SHP77 (cell line): ENCODE results near the gene ATP6V1B1.

Source experiments
- DNase-seq, 2 experiments: peaks; one replicate each; lab custom pipeline; 2025; lab: John Stamatoyannopoulos, UW

Gene ATP6V1B1

GRCh38 chr2:70901227-70902066 lies 34.3 kb upstream of the ATP6V1B1 start:
- peak in 1 of 2 experiments; percentile 16 for DNase-seq

GRCh38 chr2:70902067-70902442 lies 33.6 kb upstream of the ATP6V1B1 start:
- no peak for DNase-seq

- no peak for DNase-seq
Measured at GRCh38 chr2:70902579-70902978, 33.1 kb upstream of the ATP6V1B1 start.

- DNase-seq: no peak
Measured at GRCh38 chr2:70903171-70903570, 32.5 kb upstream of the ATP6V1B1 start.

- DNase-seq: no peak
Measured at GRCh38 chr2:70903641-70904340, 31.9 kb upstream of the ATP6V1B1 start.

GRCh38 chr2:70904371-70905216 lies 31.1 kb upstream of the ATP6V1B1 start:
- DNase-seq: no peak

GRCh38 chr2:70905443-70906421 lies 30.0 kb upstream of the ATP6V1B1 start:
- DNase-seq: no peak

GRCh38 chr2:70906439-70907005 lies 29.2 kb upstream of the ATP6V1B1 start:
- no peak for DNase-seq

GRCh38 chr2:70907130-70908057 lies 28.3 kb upstream of the ATP6V1B1 start:
- no peak for DNase-seq

- no peak for DNase-seq
Measured at GRCh38 chr2:70916291-70916690, 19.4 kb upstream of the ATP6V1B1 start.

- DNase-seq: no peak
Measured at GRCh38 chr2:70918016-70918415, 17.7 kb upstream of the ATP6V1B1 start.

GRCh38 chr2:70919672-70920366 lies 15.9 kb upstream of the ATP6V1B1 start:
- peak; percentile 49 to 52 for DNase-seq

- no peak for DNase-seq
Measured at GRCh38 chr2:70920367-70920715, 15.4 kb upstream of the ATP6V1B1 start.

- no peak for DNase-seq
Measured at GRCh38 chr2:70921031-70921430, 14.7 kb upstream of the ATP6V1B1 start.

GRCh38 chr2:70921839-70922234 lies 13.9 kb upstream of the ATP6V1B1 start:
- DNase-seq: peak; percentile 13 to 19

- peak; percentile 76 to 77 for DNase-seq
Measured at GRCh38 chr2:70922235-70923234, 13.2 kb upstream of the ATP6V1B1 start.

GRCh38 chr2:70923378-70924015 lies 12.2 kb upstream of the ATP6V1B1 start:
- peak in 1 of 2 experiments; percentile 3 for DNase-seq
